ENCODE data around the gene CTNNAL1.

- TF ChIP-seq, protein P1, sequence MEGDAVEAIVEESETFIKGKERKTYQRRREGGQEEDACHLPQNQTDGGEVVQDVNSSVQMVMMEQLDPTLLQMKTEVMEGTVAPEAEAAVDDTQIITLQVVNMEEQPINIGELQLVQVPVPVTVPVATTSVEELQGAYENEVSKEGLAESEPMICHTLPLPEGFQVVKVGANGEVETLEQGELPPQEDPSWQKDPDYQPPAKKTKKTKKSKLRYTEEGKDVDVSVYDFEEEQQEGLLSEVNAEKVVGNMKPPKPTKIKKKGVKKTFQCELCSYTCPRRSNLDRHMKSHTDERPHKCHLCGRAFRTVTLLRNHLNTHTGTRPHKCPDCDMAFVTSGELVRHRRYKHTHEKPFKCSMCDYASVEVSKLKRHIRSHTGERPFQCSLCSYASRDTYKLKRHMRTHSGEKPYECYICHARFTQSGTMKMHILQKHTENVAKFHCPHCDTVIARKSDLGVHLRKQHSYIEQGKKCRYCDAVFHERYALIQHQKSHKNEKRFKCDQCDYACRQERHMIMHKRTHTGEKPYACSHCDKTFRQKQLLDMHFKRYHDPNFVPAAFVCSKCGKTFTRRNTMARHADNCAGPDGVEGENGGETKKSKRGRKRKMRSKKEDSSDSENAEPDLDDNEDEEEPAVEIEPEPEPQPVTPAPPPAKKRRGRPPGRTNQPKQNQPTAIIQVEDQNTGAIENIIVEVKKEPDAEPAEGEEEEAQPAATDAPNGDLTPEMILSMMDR (IDR thresholded peaks at IDR 0.05), result no peak
- TF ChIP-seq POLR2A (IDR thresholded peaks at IDR 0.05), result no peak
Observed at GRCh38 chr9:108956631-108957026, 56.7 kb downstream of the CTNNAL1 start.

Data from right lobe of liver (tissue), 4 donors.